HG03066 (cell line): ENCODE data around the gene TNFAIP8L3.

Experiments
- ATAC-seq: cut with Tn5 transposase; IDR thresholded peaks from one replicate; pipeline ENCODE4 v1.9.1; 2021; ENCODE audit warnings: low read depth; ENCODE audit not compliant: unreplicated experiment

The TNFAIP8L3 gene

DNA sequence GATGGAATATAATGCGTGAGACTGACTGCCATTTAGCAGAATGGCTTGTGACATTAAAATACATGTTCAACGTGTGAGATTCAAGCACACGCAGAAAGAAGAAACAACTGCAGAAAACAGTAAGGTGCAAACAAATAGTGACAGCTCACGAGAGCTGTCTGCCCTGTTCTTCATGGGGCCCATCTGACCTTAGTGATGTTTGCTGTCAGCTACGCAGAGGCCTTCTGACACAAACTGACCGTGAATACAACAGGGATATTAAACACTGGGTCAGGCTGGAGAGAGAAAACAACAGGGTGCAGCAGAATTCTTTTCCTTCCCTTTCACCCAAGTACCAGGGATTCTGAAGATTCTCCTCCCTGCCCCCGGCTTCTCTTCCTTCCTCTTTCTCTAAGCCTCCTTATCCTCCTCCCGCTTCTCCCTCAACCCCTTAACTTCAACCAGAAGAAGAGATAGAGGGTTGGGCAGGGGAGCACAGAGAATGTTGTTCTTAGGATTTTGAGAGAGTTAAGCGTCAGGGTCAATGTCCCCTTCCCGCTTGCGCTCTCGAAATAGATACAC lies 2.1 kb downstream of the TNFAIP8L3 start:
- no peak for ATAC-seq

GRCh38 chr15:51090753-51091152 lies 4.0 kb downstream of the TNFAIP8L3 start:
- ATAC-seq, result no peak

DNA sequence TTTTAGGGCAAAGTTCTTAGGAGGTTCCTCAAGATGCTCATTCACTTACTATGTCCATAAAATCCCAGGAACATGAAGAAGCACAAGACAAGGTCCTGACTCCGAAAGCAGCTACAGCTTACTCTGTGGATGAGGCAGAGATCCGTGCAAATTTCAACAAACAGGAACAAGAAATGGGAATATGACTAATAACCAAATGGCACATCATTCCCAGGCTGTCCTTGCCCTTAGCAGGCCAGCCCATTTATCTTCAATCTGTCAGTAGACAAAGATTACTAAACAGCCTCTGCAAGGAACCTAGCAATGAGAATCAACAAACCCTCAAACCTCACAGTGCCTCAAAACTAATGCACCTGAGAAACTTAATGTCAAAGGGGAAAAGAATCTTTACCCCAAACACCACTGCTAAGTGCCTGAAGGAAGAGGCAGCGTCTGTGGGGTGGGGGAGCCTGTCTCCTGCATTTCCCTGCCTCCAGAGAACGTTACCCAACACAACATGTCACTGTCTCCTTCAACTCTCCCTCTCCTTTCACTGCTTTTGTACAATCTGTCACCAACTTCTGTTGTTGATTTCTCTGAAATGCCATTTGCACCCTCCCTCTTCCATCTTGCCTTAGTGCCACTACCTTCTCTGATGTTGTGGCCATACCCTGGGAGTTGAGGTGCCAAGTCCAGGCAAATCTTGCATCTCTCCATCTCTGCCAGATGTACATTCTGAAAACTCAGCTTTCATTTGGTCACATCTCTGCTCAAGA lies 4.8 kb downstream of the TNFAIP8L3 start:
- ATAC-seq, result no peak

- no peak for ATAC-seq
Observed at GRCh38 chr15:51089041-51089440, 5.7 kb downstream of the TNFAIP8L3 start.

DNA sequence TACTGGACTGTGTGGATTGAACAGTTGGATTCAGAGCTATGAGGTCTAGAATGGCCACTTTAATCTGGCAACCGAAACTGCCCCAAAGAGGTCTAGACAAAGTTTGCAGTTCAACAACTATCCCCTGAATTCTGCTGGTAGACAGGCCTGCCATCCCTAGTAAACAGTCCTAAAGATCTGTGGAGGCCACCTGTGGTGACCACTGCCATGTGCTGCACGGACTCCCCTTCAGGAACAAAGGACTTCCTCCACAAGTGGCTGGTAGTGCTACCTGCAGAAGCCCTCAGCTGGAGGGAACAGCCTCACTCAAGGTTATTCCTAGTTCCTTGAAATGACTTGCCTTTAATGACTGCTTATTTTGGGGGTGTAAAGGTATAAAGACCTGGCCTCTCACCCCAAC lies 6.1 kb downstream of the TNFAIP8L3 start:
- ATAC-seq, result no peak

- ATAC-seq, result no peak
Observed at GRCh38 chr15:51087513-51087912, 7.2 kb downstream of the TNFAIP8L3 start.

DNA sequence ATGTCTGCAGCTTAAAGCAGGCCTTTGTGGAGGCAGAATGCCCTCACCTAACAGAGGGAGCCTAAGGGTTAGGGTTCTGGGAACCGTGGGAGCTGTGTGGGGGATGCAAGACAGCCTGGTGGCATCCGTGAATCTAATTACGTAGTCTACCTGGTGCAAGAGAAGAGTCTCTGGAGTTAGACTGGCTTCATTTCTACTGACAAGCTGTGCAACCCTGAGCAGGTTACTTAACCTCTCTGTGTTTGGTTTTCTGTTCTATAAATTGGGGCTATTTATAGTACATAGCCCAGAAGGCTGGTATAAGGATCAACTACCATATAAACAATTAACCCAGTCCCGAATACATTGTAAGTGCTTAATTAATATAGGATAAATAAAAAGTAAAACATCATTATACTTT lies 8.3 kb downstream of the TNFAIP8L3 start:
- no peak for ATAC-seq

DNA sequence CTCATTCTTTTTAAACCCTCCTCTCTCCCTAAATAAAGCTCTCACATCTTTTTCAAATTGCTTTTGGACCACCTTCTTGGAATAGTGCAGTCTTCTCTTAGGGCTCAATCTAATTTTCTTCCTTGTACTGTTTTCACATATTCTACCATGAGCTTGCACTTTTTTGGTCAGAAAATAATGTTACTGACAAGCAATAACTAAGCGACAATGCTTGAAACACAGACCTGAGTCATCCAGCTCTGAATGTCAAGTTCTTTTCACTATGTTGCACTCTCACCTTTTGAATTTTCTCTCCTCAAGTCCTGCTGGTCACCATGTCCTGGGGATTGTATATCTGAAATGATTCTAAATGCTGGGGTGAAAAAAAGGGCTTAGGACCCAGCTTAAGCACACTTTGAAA lies 8.9 kb downstream of the TNFAIP8L3 start:
- ATAC-seq, result no peak

DNA sequence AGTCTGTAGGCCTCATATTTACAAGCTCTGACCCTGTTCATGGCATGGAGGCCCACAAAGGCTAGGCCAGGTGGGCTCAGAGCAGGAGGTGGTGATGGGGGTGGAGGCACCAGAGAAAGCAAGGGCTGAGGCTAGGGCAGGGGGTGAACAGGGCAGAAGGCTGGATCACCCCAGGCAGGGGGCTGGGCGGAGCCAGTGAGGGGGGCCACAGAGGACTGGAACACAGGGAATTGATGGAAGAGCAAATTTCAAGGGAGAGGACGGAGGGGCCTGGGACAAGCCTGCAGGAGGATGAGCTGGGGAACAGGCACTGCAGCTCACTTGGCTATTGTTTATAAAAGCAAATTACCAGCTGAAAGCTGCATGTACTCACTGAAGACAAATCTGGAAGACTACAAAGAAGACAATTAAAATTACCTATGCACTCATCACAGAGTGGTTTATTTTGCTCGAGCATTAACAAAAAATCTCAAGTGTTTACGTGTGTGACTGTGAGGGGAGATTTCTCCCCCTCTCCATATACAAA lies 11.0 kb downstream of the TNFAIP8L3 start:
- no peak for ATAC-seq

- ATAC-seq, result no peak
Observed at GRCh38 chr15:51082246-51082645, 12.5 kb downstream of the TNFAIP8L3 start.

GRCh38 chr15:51080286-51080685 lies 14.4 kb downstream of the TNFAIP8L3 start:
- no peak for ATAC-seq

GRCh38 chr15:51079226-51079625 lies 15.5 kb downstream of the TNFAIP8L3 start:
- no peak for ATAC-seq

DNA sequence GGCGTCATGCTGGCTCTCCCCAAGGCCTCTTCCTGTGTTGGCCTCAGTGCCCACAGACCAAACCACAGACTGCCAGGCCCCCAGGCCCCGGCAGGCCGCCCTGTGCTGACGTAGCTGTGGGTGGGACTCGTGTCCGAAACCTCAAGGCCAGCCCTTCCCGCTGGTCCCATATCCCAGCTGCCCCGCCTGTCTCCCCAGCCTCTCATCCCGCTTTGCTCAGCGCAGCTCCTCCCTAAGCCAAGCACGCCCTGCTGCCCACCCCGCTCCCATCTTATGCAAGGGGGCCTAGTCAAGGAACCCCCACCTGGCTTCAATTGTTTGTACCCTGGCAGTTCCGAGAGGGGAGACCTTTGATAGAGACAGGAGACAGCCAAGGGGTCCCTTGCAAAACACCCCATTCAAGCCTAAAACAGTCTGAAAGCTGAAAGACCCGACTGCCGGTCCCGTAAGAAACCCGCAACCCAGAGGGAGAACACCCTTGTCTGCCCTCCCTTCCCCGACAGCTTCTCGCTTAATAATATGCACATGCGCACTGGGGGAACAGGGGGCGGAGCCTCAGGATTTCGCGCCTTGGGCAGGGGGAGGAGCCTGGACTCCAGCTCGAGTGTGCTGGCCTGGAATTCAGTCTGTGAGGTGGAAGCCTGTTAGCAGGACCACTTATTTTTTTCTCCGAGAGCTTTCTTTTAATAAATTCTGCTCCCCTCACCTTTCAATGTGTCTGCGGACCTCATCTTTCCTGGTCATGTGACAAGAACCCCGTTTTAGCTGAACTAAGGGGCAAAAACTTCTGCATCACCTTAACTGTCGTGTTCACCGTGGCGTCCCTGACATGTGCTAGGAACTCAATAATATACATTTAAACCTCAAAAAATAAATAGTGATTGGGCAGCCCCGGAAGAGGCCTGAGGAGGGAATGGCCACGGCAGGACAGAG lies 17.2 kb downstream of the TNFAIP8L3 start:
- peak; percentile 59 for ATAC-seq

- ATAC-seq, result no peak
Observed at GRCh38 chr15:51076524-51077220, 18.0 kb downstream of the TNFAIP8L3 start.

GRCh38 chr15:51075826-51076523 lies 18.7 kb downstream of the TNFAIP8L3 start:
- ATAC-seq, result no peak

DNA sequence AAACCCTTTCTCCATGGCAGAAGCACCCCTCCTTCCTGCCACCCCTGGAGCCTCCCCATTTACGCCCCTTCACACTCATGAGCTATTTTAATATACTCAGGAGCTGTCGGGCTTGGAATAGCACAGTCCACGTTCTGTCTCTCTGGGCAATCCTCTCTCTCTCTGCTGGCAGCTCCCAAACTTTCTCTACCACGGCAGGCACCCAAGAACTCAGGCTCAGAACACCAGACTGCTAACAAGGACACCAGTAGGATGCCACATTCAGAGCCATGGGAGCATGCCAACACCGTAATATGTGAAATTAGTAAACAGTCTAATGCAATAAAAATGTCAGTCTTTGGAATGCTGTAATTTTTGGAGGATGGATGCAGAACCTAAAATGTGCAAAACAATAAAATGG lies 19.3 kb downstream of the TNFAIP8L3 start:
- no peak for ATAC-seq

DNA sequence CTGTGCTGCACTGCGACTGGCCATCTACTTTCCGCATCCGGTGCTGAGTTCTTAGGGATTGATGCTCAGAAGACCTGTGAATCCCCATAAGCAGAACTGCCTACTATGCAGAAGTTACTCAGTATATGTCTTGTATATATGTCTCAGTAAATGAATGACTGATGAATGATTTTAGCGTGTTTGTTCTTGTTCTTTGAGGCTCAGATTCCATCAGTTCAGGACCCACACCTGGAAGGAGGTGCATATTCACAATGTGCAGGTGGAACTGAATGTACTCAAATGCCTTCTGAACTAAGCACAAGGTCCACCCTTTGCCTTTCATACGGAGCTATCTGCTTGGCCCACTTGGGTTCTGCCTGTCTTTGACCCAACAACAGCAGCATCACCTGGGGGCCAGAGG lies 19.8 kb downstream of the TNFAIP8L3 start:
- no peak for ATAC-seq

DNA sequence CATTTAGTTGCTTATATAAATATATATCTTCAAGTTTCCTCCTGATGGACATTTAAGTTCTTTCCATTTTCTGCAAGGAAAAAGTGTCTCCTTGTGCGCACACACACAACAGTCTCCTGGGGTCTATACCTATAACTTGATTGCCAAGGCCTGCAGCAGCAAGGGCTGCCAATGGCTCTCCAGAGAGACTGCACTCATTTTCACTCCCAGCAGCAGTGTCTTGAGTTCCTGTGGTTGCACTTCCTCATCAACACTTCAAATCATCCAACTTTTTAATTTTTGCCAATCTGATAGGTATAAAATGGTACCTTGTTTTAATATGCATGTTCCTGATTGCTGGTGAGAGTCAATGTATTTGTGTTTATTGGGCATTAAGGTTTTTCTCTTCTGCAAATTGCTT lies 23.1 kb downstream of the TNFAIP8L3 start:
- no peak for ATAC-seq

GRCh38 chr15:51069983-51070382 lies 24.7 kb downstream of the TNFAIP8L3 start:
- ATAC-seq, result no peak

- no peak for ATAC-seq
Observed at GRCh38 chr15:51067510-51067909, 27.2 kb downstream of the TNFAIP8L3 start.
